ENCODE data around the gene ZNRD2. TPM values are rescaled to one million over a fixed set of nuclear protein-coding genes. Genes with fewer than 3 reads are reported as not detected.

Gene ZNRD2
- total RNA-seq (2022; extraction: Qiagen RNA extraction): 71.2 to 74.6 TPM (median 73.7 TPM) in 5 replicates

GRCh38 chr11:65569973-65570918 is at the start of gene ZNRD2:
Gene ZNRD2 (plus strand): TSS chr11:65570477. CDS start chr11:65570492, 15 bp downstream.

GRCh38 chr11:65524741-65525545 is 45.3 kb upstream of the ZNRD2 start, which contains the start of gene SCYL1:
Gene SCYL1 (plus strand): TSS chr11:65525083. CDS start chr11:65525154, 71 bp downstream.

GRCh38 chr11:65558002-65558929 is 12.0 kb upstream of the ZNRD2 start, which contains the start of gene LTBP3:
Gene LTBP3 (minus strand): TSS chr11:65558359. CDS start chr11:65557959, 400 bp downstream.

GRCh38 chr11:65572356-65573051 is 2.2 kb downstream of the ZNRD2 start, which contains the start of gene FAM89B:
Gene FAM89B (plus strand): TSS chr11:65572538. CDS start chr11:65572670, 132 bp downstream.

GRCh38 chr11:65575568-65576231 is 5.4 kb downstream of the ZNRD2 start, which contains the start of gene EHBP1L1:
Gene EHBP1L1 (plus strand): TSS chr11:65576053. CDS start chr11:65576303, 250 bp downstream.

GRCh38 chr11:65595543-65596281 is 25.4 kb downstream of the ZNRD2 start, which contains the start of gene KCNK7:
Gene KCNK7 (minus strand): TSS chr11:65595800. CDS start chr11:65595772, 28 bp downstream.

GRCh38 chr11:65615229-65615949 is 45.1 kb downstream of the ZNRD2 start, which contains the start of gene PCNX3:
Gene PCNX3 (plus strand): TSS chr11:65615776. CDS start chr11:65616312, 536 bp downstream.

Other genes with a start within 250 kb of the ZNRD2 start
- 39.6 to 48.3 TPM (median 41.6 TPM) in 5 replicates for gene DPF2, start 236.6 kb upstream of the ZNRD2 start, total RNA-seq (2022; extraction: Qiagen RNA extraction)
- 0.76 to 1.4 TPM (median 0.90 TPM) in 5 replicates for gene TIGD3, start 215.7 kb upstream of the ZNRD2 start, total RNA-seq (2022; extraction: Qiagen RNA extraction)
- 13.4 to 14.8 TPM (median 14.2 TPM) in 5 replicates for gene SLC25A45, start 187.8 kb upstream of the ZNRD2 start, total RNA-seq (2022; extraction: Qiagen RNA extraction)
- gene FRMD8, start 183.8 kb upstream of the ZNRD2 start, total RNA-seq (2022; extraction: Qiagen RNA extraction): 50.4 to 58.2 TPM (median 55.8 TPM) in 5 replicates
- 129 to 220 TPM (median 203 TPM) in 5 replicates for gene NEAT1, start 147.7 kb upstream of the ZNRD2 start, total RNA-seq (2022; extraction: Qiagen RNA extraction)
- 48.1 to 87.2 TPM (median 67.9 TPM) in 5 replicates for gene MALAT1, start 71.4 kb upstream of the ZNRD2 start, total RNA-seq (2022; extraction: Qiagen RNA extraction)
- 50.9 to 60.4 TPM (median 56.0 TPM) in 5 replicates for gene SCYL1, start 45.4 kb upstream of the ZNRD2 start, total RNA-seq (2022; extraction: Qiagen RNA extraction)
- gene LTBP3, start 12.1 kb upstream of the ZNRD2 start, total RNA-seq (2022; extraction: Qiagen RNA extraction): 83.4 to 114 TPM (median 105 TPM) in 5 replicates
- gene FAM89B, start 2.1 kb downstream of the ZNRD2 start, total RNA-seq (2022; extraction: Qiagen RNA extraction): 22.8 to 49.9 TPM (median 46.2 TPM) in 5 replicates
- gene EHBP1L1, start 5.6 kb downstream of the ZNRD2 start, total RNA-seq (2022; extraction: Qiagen RNA extraction): 26.1 to 36.0 TPM (median 34.5 TPM) in 5 replicates
- 0.08 to 0.93 TPM (median 0.78 TPM) in 5 replicates for gene KCNK7, start 25.3 kb downstream of the ZNRD2 start, total RNA-seq (2022; extraction: Qiagen RNA extraction)
- 40.5 to 47.5 TPM (median 45.0 TPM) in 5 replicates for gene MAP3K11, start 43.7 kb downstream of the ZNRD2 start, total RNA-seq (2022; extraction: Qiagen RNA extraction)
- 31.4 to 36.0 TPM (median 32.1 TPM) in 5 replicates for gene PCNX3, start 45.3 kb downstream of the ZNRD2 start, total RNA-seq (2022; extraction: Qiagen RNA extraction)
- 12.9 to 19.7 TPM (median 16.4 TPM) in 5 replicates for gene SIPA1, start 67.6 kb downstream of the ZNRD2 start, total RNA-seq (2022; extraction: Qiagen RNA extraction)
- 66.4 to 76.8 TPM (median 74.4 TPM) in 5 replicates for gene RELA, start 92.4 kb downstream of the ZNRD2 start, total RNA-seq (2022; extraction: Qiagen RNA extraction)
- 41.2 to 52.5 TPM (median 50.4 TPM) in 5 replicates for gene KAT5, start 141.8 kb downstream of the ZNRD2 start, total RNA-seq (2022; extraction: Qiagen RNA extraction)
- gene RNASEH2C, start 150.3 kb downstream of the ZNRD2 start, total RNA-seq (2022; extraction: Qiagen RNA extraction): 23.6 to 51.8 TPM (median 47.4 TPM) in 5 replicates
- 8.5 to 11.9 TPM (median 10.8 TPM) in 5 replicates for gene AP5B1, start 210.5 kb downstream of the ZNRD2 start, total RNA-seq (2022; extraction: Qiagen RNA extraction)
- 0.03 to 0.13 TPM (median 0.08 TPM) in 3 of 5 replicates, not detected in the others for gene OVOL1, start 216.6 kb downstream of the ZNRD2 start, total RNA-seq (2022; extraction: Qiagen RNA extraction)

Measured in A549 treated with Hydrocortisone at 1 μM for 4 hours (cell line).